ENCODE data around the gene ITGB8.

DNA sequence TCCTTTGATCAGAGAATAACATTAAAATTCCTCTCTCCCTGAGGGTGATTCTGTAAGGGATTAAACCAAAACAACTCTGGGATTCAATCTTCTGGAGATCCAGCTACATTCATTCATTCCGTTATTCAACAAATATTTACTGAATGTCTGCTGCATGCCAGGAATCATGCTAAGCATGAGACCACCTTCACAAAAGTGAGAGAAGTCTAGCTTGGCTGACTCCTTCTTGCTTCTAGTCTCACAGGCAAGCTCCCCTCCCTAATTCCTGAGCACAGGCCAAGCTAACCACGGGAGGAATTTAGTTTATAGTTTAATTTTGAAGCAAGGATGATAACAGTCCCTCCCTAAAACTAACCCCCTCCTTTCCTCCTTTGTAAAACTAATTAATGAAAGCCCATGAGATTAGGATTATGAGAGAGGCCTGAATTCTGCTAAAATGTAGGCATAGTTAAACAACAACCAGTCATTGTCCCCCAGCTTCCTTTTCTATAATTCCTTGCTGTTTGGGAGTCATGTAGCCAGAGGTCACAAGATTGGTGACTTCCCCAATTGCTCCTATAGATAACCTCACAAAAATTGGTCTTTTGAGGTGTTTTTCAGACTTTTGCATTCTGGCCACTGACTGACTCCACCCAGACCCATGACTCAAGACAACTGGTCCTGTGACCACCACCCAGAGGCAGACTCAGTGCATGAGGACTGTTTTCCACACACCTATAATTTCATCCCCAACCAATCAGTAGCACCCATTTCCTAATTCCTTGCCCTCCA, 113.5 kb downstream of the ITGB8 start:
- TF ChIP-seq, protein P1, sequence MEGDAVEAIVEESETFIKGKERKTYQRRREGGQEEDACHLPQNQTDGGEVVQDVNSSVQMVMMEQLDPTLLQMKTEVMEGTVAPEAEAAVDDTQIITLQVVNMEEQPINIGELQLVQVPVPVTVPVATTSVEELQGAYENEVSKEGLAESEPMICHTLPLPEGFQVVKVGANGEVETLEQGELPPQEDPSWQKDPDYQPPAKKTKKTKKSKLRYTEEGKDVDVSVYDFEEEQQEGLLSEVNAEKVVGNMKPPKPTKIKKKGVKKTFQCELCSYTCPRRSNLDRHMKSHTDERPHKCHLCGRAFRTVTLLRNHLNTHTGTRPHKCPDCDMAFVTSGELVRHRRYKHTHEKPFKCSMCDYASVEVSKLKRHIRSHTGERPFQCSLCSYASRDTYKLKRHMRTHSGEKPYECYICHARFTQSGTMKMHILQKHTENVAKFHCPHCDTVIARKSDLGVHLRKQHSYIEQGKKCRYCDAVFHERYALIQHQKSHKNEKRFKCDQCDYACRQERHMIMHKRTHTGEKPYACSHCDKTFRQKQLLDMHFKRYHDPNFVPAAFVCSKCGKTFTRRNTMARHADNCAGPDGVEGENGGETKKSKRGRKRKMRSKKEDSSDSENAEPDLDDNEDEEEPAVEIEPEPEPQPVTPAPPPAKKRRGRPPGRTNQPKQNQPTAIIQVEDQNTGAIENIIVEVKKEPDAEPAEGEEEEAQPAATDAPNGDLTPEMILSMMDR (IDR thresholded peaks at IDR 0.05; ENCODE audit: insufficient read depth, low read length) = no peak
- no peak for TF ChIP-seq POLR2AphosphoS5 (IDR thresholded peaks at IDR 0.05; ENCODE audit: low read depth)
- TF ChIP-seq, protein P2, sequence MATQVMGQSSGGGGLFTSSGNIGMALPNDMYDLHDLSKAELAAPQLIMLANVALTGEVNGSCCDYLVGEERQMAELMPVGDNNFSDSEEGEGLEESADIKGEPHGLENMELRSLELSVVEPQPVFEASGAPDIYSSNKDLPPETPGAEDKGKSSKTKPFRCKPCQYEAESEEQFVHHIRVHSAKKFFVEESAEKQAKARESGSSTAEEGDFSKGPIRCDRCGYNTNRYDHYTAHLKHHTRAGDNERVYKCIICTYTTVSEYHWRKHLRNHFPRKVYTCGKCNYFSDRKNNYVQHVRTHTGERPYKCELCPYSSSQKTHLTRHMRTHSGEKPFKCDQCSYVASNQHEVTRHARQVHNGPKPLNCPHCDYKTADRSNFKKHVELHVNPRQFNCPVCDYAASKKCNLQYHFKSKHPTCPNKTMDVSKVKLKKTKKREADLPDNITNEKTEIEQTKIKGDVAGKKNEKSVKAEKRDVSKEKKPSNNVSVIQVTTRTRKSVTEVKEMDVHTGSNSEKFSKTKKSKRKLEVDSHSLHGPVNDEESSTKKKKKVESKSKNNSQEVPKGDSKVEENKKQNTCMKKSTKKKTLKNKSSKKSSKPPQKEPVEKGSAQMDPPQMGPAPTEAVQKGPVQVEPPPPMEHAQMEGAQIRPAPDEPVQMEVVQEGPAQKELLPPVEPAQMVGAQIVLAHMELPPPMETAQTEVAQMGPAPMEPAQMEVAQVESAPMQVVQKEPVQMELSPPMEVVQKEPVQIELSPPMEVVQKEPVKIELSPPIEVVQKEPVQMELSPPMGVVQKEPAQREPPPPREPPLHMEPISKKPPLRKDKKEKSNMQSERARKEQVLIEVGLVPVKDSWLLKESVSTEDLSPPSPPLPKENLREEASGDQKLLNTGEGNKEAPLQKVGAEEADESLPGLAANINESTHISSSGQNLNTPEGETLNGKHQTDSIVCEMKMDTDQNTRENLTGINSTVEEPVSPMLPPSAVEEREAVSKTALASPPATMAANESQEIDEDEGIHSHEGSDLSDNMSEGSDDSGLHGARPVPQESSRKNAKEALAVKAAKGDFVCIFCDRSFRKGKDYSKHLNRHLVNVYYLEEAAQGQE (IDR thresholded peaks at IDR 0.05; ENCODE audit: insufficient replicate concordance, low read depth) = no peak
